Trophoblast cell (in vitro differentiated cells and primary cell): ENCODE results near the gene TUBGCP2.

Experiments used
- DNase-seq, 2 donors: peaks; one replicate each; pipeline ENCODE4 v3.0.0-alpha.2; 2016
- H2AFZ ChIP-seq: 2 replicates; pipeline ENCODE4 v1.6.1; 2013; ENCODE audit warnings: low read length, moderate library complexity, mild to moderate bottlenecking; ENCODE audit not compliant: insufficient read depth, poor library complexity
- H2AK5ac ChIP-seq: 2 replicates; pipeline ENCODE4 v1.6.1; 2013; ENCODE audit warnings: mild to moderate bottlenecking, low read length
- H2BK120ac ChIP-seq: 2 replicates; pipeline ENCODE4 v1.6.1; 2013; ENCODE audit warnings: low read length, mild to moderate bottlenecking, moderate library complexity; ENCODE audit not compliant: insufficient read depth, poor library complexity
- H2BK12ac ChIP-seq: 2 replicates; pipeline ENCODE4 v1.6.1; 2013; ENCODE audit warnings: mild to moderate bottlenecking, low read length, moderate library complexity
- H2BK5ac ChIP-seq: 2 replicates; pipeline ENCODE4 v1.6.1; 2013; ENCODE audit warnings: low read length, low read depth, moderate library complexity, mild to moderate bottlenecking; ENCODE audit not compliant: poor library complexity
- H3K14ac ChIP-seq: 2 replicates; pipeline ENCODE4 v1.6.1; 2013; ENCODE audit warnings: mild to moderate bottlenecking, low read length
- H3K18ac ChIP-seq: 2 replicates; pipeline ENCODE4 v1.6.1; 2013; ENCODE audit warnings: mild to moderate bottlenecking, low read length
- H3K23ac ChIP-seq: 2 replicates; pipeline ENCODE4 v1.6.1; 2013; ENCODE audit warnings: low read length
- H3K27ac ChIP-seq: 2 replicates; pipeline ENCODE4 v1.5.1; 2013; ENCODE audit warnings: low read depth, mild to moderate bottlenecking, inconsistent platforms, low read length, moderate library complexity
- H3K27me3 ChIP-seq: 2 replicates; pipeline ENCODE4 v1.6.1; 2013; ENCODE audit warnings: inconsistent platforms, mild to moderate bottlenecking, low read length, moderate library complexity; ENCODE audit not compliant: insufficient read depth
- H3K36me3 ChIP-seq, 2 experiments: 1 replicate in 1 of 2; 2 replicates in 1 of 2; pipeline ENCODE4 v1.6.1; 2013; ENCODE audit warnings: low read length in 2 of 2, mild to moderate bottlenecking in 2 of 2, moderate library complexity in 1 of 2; ENCODE audit not compliant: insufficient read depth in 2 of 2, control insufficient read depth in 1 of 2
- H3K4ac ChIP-seq: 2 replicates; pipeline ENCODE4 v1.6.1; 2013; ENCODE audit warnings: low read depth, mild to moderate bottlenecking, low read length, moderate library complexity
- H3K4me1 ChIP-seq, 2 experiments: 1 replicate in 1 of 2; 2 replicates in 1 of 2; pipeline ENCODE4 v1.6.1; 2013; ENCODE audit warnings: low read length in 2 of 2, mild to moderate bottlenecking in 2 of 2, moderate library complexity in 1 of 2; ENCODE audit not compliant: insufficient read depth in 2 of 2, control insufficient read depth in 1 of 2
- H3K4me2 ChIP-seq: 2 replicates; pipeline ENCODE4 v1.6.1; 2013; ENCODE audit warnings: inconsistent platforms, mild to moderate bottlenecking, low read length, moderate library complexity
- H3K4me3 ChIP-seq: 2 replicates; pipeline ENCODE4 v1.5.1; 2013; ENCODE audit warnings: mild to moderate bottlenecking, low read depth, low read length, inconsistent platforms
- H3K79me1 ChIP-seq: one replicate; pipeline ENCODE4 v1.6.1; 2013; ENCODE audit warnings: low read length
- H3K79me2 ChIP-seq: 2 replicates; pipeline ENCODE4 v1.6.1; 2013; ENCODE audit warnings: low read length, mild to moderate bottlenecking; ENCODE audit not compliant: control insufficient read depth, insufficient read depth, poor library complexity
- H3K9ac ChIP-seq: 2 replicates; pipeline ENCODE4 v1.6.1; 2013; ENCODE audit warnings: mild to moderate bottlenecking, low read length
- H3K9me3 ChIP-seq: 2 replicates; pipeline ENCODE4 v1.6.1; 2013; ENCODE audit warnings: low read depth, mild to moderate bottlenecking, control low read depth, inconsistent platforms, low read length; ENCODE audit not compliant: insufficient read depth
- H4K12ac ChIP-seq: 2 replicates; pipeline ENCODE4 v1.6.1; 2013; ENCODE audit warnings: low read depth, mild to moderate bottlenecking, low read length, moderate library complexity
- H4K8ac ChIP-seq: 2 replicates; pipeline ENCODE4 v1.6.1; 2013; ENCODE audit warnings: low read depth, mild to moderate bottlenecking, low read length, moderate library complexity
- H4K91ac ChIP-seq: one replicate; pipeline ENCODE4 v1.6.1; 2013; ENCODE audit warnings: low read depth, mild to moderate bottlenecking, low read length, moderate library complexity
- WGBS: extraction: QIAGEN DNeasy Blood & Tissue Kit; methylation state at CpG from one replicate; pipeline ENCODE4 v1.1.7; 2013; ENCODE audit warnings: missing lambda C conversion rate; ENCODE audit not compliant: insufficient read length, insufficient coverage; ENCODE audit errors: extremely low coverage; 5-methylcytosine and 5-hydroxymethylcytosine counted together

TUBGCP2 gene

DNA sequence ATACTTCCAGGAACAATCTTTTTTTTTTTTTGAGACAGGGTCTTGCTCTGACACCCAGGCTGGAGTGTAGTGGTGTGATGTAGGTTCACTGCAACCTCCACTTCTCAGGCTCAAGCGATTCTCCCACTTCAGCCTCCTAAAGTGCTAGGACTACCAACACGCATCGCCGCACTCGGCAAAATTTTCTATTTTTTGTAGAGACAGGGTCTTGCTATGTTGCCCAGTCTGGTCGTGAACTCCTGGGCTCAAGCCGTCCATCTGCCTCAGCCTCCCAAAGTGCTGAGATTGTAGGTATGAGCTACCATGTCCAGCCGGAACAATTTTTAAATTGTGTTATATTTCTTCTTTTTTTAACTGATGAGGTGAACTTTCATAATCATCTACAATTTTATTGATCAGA, 2.1 kb upstream of the TUBGCP2 start:
- Histone ChIP-seq H3K14ac (no peak overlapping the region), H3K9ac (no peak overlapping the region), H3K27ac (no peak overlapping the region), H3K23ac (no peak overlapping the region), H4K8ac (no peak overlapping the region), H3K36me3 (peaks cover 16 to 22% of the 10 kb centered on the region in 2 experiments), H3K79me2 (peaks cover 5% of the 10 kb centered on the region), H3K9me3 (peaks cover 5% of the 10 kb centered on the region), H3K18ac (no peak overlapping the region), H2BK5ac (no peak overlapping the region), H3K4ac (no peak overlapping the region), H3K4me3 (no peak overlapping the region), H3K4me1 (peaks cover 4 to 10% of the 10 kb centered on the region in 2 experiments), H4K12ac (no peak overlapping the region), H2AK5ac (no peak overlapping the region), H3K4me2 (no peak overlapping the region), H4K91ac (no peak overlapping the region), H3K27me3 (no peaks in the 10 kb centered on the region), H2AFZ (no peak overlapping the region), H3K79me1 (peaks cover 7% of the 10 kb centered on the region), H2BK120ac (no peak overlapping the region), H2BK12ac (no peak overlapping the region)
- no peak for DNase-seq
- WGBS = no CpG with 5 or more reads among the region's 8 CpGs

DNA sequence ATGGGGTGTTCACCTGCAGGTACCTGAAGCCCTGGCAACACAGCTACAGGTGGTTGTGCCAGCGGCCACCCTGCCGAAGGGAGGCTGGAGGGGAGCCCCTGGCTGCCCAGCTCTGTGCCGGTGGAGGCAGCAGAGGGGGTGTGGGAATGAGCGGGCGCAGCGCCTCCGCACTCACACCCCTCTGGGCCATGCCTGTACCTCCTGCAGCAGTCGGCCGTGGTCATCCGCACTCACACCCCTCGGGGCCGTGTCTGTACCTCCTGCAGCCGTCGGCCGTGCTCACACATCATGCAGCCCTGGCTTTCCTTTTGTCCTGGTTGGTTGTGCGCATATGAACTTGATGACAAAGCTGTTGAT, 1.7 kb upstream of the TUBGCP2 start:
- no peak overlapping the region for H2BK12ac ChIP-seq
- H3K79me2 ChIP-seq = peaks cover 5% of the 10 kb centered on the region
- WGBS = no CpG with 5 or more reads among the region's 16 CpGs
- peaks cover 4 to 10% of the 10 kb centered on the region in 2 experiments for H3K4me1 ChIP-seq
- no peak overlapping the region for H3K27ac ChIP-seq
- H3K4ac ChIP-seq = no peak overlapping the region
- no peak overlapping the region for H3K4me2 ChIP-seq
- H3K23ac ChIP-seq = no peak overlapping the region
- no peak overlapping the region for H3K9ac ChIP-seq
- H4K91ac ChIP-seq = no peak overlapping the region
- H3K27me3 ChIP-seq = no peaks in the 10 kb centered on the region
- H2AK5ac ChIP-seq = no peak overlapping the region
- no peak overlapping the region for H2AFZ ChIP-seq
- H3K36me3 ChIP-seq = peaks cover 16 to 22% of the 10 kb centered on the region in 2 experiments
- H3K9me3 ChIP-seq = peaks cover 5% of the 10 kb centered on the region
- no peak for DNase-seq
- H3K14ac ChIP-seq = no peak overlapping the region
- H2BK5ac ChIP-seq = no peak overlapping the region
- no peak overlapping the region for H4K12ac ChIP-seq
- H3K18ac ChIP-seq = no peak overlapping the region
- H2BK120ac ChIP-seq = no peak overlapping the region
- no peak overlapping the region for H4K8ac ChIP-seq
- H3K4me3 ChIP-seq = no peak overlapping the region
- peaks cover 7% of the 10 kb centered on the region for H3K79me1 ChIP-seq

DNA sequence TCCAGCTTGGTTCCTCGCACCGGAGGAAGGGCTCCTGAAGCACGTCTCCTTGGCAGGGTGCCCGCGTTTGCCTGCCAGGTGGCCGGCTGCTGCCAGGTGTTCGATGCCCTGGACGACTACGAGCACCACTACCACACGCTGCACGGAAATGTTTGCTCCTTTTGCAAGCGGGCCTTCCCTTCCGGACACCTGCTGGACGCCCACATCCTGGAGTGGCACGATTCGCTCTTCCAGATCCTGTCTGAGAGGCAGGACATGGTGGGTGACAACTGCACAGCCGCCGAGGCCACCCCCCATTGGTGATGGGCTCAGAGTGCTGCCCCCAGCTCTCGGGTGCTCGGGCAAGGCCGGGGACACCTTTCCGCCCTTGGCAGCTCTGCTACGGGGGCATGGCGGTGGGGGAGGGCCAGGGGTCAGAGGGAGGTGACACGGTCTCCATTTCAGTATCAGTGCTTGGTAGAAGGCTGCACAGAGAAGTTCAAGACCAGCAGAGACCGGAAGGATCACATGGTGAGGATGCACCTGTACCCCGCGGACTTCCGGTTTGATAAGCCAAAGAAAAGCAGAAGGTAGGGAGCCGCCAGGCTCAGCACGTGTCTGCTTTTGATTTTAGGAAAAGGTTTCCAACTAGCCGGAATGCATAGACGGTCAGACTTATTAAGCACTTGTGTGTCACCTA, 1.2 kb upstream of the TUBGCP2 start:
- Histone ChIP-seq H3K9me3 (peaks cover 5% of the 10 kb centered on the region), H2AK5ac (no peak overlapping the region), H3K18ac (no peak overlapping the region), H3K79me2 (peaks cover 5% of the 10 kb centered on the region), H3K4me1 (peaks cover 4 to 10% of the 10 kb centered on the region in 2 experiments), H4K12ac (no peak overlapping the region), H2BK5ac (no peak overlapping the region), H4K91ac (no peak overlapping the region), H3K79me1 (peaks cover 7% of the 10 kb centered on the region), H3K4me2 (peak overlapping the region; percentile 33), H3K9ac (no peak overlapping the region), H2BK120ac (no peak overlapping the region), H3K14ac (no peak overlapping the region), H2BK12ac (no peak overlapping the region), H2AFZ (no peak overlapping the region), H3K4me3 (no peak overlapping the region), H3K27ac (no peak overlapping the region), H3K27me3 (no peaks in the 10 kb centered on the region), H3K4ac (no peak overlapping the region), H3K36me3 (peaks cover 16 to 22% of the 10 kb centered on the region in 2 experiments), H3K23ac (no peak overlapping the region), H4K8ac (no peak overlapping the region)
- DNase-seq = no peak
- no CpG with 5 or more reads among the region's 33 CpGs for WGBS

DNA sequence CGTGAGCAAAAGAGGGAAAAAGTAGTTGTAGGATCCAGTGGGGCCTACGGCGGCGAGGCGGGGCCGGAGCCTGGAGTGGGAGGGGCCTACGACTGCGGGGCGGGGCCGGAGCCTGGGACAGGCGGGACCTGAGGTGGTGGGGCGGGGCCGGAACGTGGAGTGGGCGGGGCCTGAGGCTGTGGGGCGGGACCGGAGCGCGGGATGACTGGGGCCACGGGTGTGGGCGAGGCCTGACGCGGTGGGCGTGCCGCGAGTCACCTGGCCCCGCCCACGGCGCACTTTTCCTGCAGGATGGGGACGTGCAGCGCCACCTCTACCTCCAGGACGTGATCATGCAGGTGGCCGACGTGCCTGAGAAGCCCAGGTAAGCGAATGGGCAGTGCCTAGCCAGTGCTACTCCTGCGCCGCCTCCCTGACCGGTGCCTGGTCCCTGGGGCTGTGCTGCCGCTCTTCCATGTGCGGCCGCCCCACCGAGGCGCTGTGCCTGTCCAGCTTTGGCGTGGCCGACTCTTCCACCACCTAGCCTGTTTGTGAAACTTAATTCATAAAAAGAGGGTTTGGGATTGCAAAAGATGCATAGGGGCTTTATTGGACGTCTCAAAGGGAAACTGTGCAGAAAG, 538 bp upstream of the TUBGCP2 start:
- H3K14ac ChIP-seq = peak overlapping the region; percentile 93
- peaks cover 5% of the 10 kb centered on the region for H3K9me3 ChIP-seq
- no CpG with 5 or more reads among the region's 46 CpGs for WGBS

More for the DNA sequence above, 538 bp upstream of the TUBGCP2 start:
- Histone ChIP-seq H3K4me2 (peak overlapping the region; percentile 88), H3K27me3 (no peaks in the 10 kb centered on the region), H3K9ac (peak overlapping the region; percentile 96), H3K36me3 (peaks cover 16 to 22% of the 10 kb centered on the region in 2 experiments), H3K79me1 (peaks cover 7% of the 10 kb centered on the region), H3K4me1 (peaks cover 4 to 10% of the 10 kb centered on the region in 2 experiments), H2BK120ac (peak overlapping the region; percentile 90), H3K18ac (peak overlapping the region; percentile 83), H2AK5ac (no peak overlapping the region), H3K4ac (peak overlapping the region; percentile 77), H4K91ac (peak overlapping the region; percentile 91), H2BK12ac (no peak overlapping the region), H3K4me3 (peak overlapping the region; percentile 98), H3K27ac (peak overlapping the region; percentile 90), H3K23ac (no peak overlapping the region), H4K12ac (peak overlapping the region; percentile 95), H2BK5ac (peak overlapping the region; percentile 79), H3K79me2 (peaks cover 5% of the 10 kb centered on the region), H4K8ac (peak overlapping the region; percentile 97), H2AFZ (peak overlapping the region; percentile 76)
- peak; percentile 92 to 95 for DNase-seq
